PC-3 (cell line): Measurements from ENCODE around the gene MAJIN.
"Not testable (repeated sequence)": the region's sequence is repeated elsewhere in the genome, so short reads cannot be mapped to it uniquely, and the experiment has no call there.

Source experiments
- CTCF ChIP-seq: fragments of 300-600 bp; sonication (generic); conservative IDR thresholded peaks from 2 replicates; pipeline ENCODE4 v1.5.1; 2017; ENCODE audit warnings: antibody characterized with exemption, low read depth, mild to moderate bottlenecking, low read length
- EZH2 ChIP-seq: fragments of 300-600 bp; sonication (generic); IDR thresholded peaks from one replicate; pipeline ENCODE4 v1.6.1; 2017; ENCODE audit warnings: antibody characterized with exemption, mild to moderate bottlenecking, low read length; ENCODE audit not compliant: unreplicated experiment

GRCh38 chr11:64983339-64983738, 11.4 kb upstream of the MAJIN start:
- not testable (repeated sequence) for TF ChIP-seq EZH2, CTCF
